Activated CD8-positive, alpha-beta memory T cell treated with anti-CD3 and anti-CD28 coated beads for 48 hours (primary cell): ENCODE measurements around the gene COG7.
"Not testable (repeated sequence)": the region's sequence is repeated elsewhere in the genome, so short reads cannot be mapped to it uniquely, and the experiment has no call there.

Experiments used
- DNase-seq, 3 experiments: peaks; one replicate each; pipeline ENCODE4 v3.0.0-alpha.2; 2020; ENCODE audit warnings: low read depth in 2 of 3, low spot score in 2 of 3

COG7 gene

DNA sequence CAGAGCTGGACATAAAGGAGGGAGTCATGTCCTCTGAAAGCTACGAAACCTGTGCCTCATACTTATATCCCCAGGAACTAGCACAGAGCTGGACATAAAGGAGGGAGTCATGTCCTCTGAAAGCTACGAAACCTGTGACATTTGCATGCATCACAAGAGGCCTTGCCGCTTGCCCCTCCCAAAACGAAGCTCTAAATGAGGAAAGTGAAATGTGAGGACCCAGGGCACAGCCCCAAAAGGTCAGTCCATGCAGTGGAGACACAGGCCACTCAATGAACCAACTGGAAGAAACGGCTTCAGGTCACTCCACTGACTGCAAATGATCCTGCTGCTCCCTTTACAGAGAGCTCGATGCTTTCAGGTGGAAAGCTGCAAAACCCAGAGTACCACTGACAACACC, 38.3 kb downstream of the COG7 start:
- DNase-seq: no peak

DNA sequence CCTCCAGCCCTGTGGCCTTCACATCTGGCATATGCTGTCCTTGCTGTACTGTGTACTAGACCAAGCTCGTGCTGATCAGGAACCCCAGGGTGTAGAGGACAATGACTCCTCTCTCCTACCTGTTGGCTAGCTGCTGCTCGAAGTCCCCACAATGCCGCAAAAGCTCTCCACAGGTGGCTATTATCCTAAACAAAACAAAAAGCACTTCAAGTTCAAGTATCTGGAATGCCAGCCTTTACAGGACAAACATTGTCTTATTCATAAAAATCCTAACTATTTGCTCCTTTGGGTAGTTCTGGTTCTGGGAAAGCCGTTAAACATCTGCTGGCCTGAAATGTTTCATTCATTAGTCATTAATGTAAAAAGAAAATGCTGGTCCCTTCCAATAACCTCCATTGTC, 42.8 kb downstream of the COG7 start:
- DNase-seq: no peak

DNA sequence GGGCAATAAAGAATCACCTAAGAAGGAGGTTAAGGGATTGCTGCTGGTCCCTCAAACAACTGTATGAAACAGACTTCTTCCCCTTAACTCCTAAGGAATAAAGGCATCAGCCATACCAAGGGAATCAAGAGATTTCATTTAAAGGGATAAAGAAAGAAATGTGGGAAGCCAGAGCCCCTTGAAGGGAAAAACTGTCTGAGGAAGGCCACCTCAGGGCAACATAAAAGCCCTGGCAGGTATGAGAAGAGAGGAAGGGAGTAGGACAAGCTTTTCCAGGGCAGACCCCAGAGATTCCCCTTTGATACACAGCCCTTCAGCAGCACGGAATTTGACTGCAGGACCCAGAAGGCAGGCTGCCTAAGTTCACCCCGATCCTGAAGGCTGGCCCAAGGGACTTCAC, 43.5 kb downstream of the COG7 start:
- no peak for DNase-seq

DNA sequence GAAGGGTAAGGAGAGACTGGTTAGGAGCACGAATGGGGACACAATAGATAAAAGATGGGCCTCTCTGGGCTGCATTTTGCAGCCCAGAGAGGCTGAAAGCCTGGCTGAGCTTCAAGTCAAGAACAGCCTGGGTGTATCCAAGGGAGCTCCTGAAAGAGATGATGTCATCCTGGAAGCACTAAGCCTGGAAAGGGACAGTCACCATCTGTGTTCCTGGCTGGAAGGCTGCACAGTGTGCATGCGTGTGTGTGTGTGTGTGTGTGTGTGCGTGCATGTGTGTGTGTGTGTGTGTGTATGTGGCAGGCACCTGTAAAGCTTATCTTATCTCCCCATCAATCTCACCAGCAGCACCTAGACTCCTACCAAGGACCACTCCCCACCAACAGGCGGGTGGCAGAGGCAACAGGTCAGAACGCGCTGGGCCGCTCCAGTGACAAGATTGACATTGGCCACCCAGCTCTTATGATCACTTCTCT, 44.1 kb downstream of the COG7 start:
- DNase-seq: no peak

DNA sequence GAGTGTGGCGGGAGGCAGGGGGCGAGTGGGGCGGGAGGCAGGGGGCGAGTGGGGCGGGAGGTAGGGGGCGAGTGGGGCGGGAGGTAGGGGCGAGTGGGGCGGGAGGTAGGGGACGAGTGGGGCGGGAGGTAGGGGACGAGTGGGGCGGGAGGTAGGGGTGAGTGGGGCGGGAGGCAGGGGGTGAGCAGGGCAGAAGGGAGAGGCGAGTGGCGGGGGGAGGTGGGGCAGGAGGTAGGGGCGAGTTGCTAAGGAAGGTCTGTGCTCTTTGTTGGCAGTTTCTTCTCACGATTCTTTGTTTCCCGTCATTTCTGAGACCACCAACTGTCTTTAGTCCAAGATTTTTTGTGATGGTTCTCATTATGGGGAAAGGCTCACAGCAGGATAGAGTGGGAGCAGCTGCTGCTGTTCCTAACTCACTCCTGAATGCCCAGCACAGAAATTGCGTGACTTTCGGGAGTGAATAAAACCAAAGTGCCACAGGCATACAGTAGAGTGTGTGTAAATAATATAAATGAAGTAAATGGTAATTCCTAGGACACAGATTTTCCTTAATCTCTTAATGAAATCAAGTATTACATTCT, 44.7 kb downstream of the COG7 start:
- DNase-seq: no peak

DNA sequence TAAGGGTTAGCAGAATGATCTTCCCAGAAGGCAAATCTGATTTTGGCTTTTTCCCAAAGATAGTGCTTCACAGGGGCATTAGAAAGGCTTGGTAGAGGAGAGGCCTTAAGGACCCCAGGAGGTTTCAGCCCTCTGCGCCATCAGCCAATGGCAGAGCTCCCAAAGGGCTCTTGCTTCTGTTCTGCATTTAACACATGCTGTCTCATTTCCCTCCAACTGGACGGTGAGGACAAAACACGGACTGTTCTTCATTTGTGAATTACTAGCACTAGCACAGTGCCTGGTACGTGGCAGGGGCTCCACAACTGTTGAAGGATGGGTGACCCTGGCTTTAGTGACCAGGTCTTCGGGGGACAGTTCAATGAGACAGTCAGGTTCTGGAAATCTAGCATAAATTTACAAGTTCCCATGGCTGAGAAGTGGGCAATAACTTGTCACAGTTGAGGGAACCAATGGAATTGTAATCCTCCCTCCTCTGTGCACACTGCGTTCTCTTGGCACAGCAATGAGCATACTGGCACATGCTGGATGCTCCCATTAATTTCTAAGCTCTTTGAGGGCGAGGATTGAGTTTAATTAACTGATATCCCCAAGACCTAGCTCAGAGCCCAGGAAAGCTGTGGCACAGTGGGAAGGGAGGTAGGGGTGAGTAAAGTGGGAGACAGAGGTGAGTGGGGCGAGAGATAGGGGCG, 45.4 kb downstream of the COG7 start:
- no peak for DNase-seq

DNA sequence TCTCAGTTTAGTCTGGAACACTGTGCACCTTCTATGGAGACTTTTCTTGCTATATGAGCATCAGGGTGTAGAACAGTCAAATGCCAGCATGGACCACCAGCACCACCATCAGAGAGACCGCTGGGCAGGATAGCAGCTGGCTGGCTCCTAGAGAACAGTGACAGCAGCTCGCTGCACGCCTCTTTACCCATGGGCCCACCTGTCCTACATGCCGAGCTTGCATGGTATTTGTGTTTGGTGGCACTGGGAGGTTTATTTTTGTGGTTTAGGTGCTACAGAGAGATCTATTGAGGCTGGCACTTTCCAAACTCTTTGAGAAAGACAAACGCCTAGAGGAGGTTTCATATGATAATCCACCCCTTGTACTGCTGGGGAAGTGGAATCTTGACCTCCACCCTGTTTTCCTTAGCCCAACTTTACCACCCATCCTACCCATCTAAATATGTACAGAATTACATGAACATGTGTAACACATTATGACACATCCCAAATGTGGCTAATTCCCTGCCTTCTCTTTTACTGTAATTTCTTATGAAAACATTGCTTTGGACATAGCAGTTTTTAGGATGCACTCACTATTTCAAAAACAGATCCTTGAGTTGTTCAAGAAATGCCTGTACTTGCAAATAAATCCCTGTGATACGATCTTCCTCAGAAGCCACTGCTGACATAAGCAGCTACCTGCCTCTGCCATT, 46.3 kb downstream of the COG7 start:
- no peak for DNase-seq

DNA sequence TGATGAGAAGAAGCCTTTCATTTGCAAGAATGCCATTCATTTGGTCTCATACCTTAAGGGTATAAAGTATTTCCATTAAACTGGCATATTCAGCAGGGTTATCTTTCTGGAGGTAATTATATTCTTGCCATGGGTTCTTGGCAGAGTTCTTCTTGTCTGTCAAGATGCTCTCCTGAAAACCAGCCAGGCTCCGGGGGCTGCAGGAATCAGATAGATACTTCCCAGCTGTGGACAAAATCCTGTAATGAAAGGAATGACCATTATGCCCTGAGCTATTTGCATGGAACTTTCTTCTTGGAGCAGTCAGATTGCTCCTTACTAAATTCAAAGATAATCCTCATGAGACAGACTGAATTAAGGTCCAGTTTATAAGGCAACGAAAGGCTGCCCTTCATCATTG, 47.0 kb downstream of the COG7 start:
- no peak for DNase-seq

DNA sequence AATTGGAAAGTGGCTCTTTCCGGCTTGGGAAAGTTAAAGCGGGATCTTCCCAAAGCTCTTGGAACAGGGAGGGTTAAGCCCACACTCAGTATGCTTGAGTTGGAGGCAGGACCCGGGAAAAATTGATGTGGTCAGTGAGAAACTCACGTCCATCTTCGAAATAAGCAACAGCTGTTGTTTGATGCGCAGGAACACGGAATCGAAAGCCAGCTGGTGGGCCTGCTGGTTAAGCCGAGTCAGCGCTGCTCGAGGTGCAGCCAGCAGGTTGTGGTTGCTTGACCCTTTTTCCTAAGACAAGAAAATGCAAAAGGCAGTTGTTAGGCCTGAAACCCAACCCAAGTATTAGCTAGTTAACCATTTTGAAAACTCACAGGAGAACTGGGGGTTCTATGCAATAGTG, 49.4 kb downstream of the COG7 start:
- DNase-seq: no peak

DNA sequence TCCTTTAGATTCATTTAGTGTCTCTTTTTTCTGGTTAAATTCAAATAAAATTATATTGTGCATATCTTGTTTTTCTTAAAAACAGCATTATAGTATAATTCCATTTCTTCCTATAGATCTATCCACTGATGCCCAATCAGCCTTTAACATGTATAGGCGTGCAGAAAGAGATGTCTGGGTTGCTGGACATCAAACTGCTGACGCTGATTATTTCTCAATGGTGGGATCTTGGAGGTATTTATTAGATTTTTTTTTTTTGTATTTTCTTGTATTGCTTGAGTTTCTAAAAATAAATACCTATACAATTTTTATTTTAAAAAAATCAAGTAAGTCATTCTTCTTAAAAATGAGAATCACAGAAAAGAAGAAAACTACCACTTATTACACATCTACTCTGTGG, 50.9 kb downstream of the COG7 start:
- DNase-seq: no peak

DNA sequence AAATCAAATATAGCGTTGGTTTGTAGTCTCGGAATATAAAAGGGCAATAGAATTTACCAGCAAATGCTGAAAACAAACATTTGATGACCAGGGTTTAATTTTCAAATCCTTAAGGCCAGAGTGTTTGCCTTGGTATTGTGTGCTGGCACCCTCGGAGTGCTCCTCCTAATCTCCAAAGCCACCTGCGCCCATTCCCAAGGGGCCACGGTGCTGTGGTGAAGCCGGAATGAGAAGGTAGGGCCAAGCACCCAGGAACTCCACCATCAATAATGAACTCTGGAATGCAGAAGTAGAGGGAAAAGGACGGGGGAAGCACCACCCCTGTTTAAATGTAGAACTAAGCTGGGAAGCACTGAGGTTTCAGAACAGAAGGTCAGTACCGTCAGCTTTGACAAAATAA, 51.9 kb downstream of the COG7 start:
- DNase-seq: no peak

DNA sequence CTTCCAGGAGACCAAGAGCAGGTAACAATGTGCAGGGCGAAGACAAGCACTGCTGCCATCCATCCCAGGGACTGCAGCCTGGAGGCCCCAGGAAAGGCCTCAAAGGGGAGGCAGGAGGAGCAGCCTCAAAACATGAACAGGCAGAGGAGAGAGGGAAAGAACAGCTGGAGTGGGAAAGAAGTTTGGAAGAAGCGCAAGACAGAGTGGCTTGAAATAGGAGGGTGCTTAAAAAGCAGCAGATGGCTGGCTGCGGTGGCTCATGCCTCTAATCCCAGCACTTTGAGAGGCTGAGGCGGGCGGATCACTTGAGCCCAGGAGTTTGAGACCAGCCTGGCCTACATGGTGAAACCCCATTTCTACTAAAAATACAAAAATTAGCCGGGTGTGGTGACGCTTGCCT, 52.5 kb downstream of the COG7 start:
- not testable (repeated sequence) for DNase-seq

DNA sequence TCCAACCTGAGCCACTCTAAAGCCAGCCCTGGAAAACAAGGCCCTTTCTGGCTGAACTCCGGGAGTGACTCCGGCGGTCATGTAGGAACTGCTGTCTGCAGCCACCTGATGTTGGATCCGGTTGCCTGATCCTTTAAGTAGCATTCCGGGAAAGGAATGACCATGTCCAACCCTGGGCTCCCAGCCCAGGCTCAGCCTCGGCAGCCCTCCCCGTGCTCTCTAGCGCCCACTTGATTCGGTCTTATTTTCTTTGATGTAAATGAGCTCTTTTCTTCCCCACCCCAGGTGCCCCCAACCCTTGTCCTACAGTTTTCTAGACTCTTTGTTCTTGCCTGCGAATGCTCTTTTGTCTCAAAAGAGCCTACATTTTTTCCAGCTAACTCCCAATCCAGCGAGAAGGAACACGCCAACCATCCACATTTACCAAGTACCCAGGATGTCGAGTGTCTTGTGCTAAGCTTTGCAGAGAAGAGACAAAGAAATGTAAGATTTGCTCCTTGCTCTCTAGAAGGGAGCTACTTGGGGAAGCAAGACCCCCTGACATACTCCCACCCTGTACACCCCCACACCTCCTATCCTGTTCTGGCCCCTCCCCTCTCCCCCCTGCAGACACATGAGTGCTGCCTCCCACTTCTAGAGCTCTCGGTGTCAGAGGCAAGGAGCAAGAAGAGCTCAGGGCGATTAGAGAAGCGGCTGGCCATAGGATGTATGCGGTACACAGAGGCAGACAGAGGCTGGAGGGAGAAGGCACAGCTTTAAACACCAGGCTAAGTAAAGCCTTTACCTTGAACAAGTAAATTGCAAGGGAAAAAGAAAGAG, 53.8 kb downstream of the COG7 start:
- DNase-seq: no peak

DNA sequence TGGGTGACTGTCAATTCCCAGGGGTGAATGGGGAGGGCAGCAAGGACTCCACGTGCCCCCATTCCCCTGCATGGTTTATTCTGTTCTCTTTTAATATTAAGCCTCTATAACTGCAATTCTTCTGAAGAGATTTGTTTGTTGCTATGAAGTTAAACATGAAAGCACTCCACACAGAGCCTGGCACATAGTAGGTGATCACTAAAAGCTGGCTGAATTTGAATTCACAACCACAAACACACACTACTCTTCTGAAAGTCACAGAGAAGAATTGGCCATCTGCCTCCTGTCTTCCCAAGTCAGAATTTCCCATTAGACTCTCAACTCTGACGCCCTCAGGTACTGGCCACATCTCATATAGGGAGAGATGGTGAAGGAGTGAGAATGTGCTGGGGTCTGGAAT, 55.5 kb downstream of the COG7 start:
- no peak for DNase-seq

DNA sequence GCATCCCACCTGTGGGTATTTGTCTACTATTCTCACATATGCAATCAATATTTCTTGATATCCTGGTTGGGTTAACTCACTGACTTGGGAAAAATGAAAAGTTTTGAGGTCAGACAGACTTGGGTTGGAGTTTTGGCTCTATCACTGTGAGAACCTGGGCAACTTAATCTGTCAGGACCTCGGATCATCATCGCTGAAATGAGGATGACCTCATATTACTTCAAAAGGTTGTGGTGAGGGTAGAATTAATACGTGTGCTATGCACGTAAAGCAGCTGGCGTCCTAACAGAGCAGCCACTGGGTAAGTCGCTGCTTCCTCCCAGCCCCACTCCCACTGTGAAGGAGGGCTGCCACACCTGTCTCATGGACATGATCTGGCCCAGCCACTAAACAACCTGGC, 57.3 kb downstream of the COG7 start:
- no peak for DNase-seq

DNA sequence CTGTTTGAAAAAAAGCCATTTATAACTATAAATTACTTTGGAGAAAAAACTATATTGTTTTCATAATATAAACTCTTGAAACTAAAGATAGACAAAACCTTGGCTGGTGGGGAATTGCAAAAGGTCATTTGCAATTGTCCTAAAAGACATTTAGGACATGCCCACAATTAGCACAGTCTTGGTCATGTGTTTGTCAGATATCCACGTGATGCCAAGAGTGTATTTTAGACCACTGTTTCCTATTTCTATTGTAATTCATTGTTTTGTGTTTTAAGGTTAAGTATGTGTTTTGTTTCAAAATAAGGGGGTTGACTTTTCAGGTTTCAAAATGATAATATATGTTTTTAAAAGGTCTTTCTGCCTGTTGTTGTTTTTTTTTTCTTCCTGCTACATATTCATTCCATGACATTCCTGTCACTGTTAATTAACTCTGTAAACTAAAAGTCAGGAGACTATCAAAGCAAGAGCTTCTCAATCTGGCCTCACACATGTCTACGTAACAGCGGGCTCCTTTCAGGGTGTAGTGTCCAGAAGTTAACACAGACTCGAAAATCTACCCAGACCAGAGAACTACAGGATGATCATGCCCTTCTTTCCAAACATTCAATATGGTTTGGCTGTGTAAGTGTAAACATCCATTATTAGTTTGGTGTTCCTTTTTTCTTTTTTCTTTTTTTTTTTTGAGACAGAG, 58.7 kb downstream of the COG7 start:
- DNase-seq: no peak

DNA sequence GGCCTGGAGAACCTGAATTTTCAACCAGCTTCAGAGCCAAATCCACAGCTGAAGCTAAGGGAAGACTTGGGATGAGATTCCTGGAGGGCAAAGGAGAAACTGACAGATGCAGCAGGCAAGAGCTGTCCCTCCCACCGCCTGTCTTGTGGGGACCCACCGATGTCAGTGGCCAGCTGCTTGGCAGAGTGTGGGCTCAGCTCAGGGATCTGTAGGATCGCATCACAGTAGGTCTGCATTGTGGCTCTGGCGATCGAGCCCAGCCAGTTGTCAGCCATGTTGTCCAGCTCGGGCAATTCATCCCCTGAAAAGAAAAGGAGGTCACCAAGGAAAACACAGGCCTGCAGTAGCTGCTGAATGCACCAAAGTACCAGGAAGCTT, 60.8 kb downstream of the COG7 start:
- no peak for DNase-seq

DNA sequence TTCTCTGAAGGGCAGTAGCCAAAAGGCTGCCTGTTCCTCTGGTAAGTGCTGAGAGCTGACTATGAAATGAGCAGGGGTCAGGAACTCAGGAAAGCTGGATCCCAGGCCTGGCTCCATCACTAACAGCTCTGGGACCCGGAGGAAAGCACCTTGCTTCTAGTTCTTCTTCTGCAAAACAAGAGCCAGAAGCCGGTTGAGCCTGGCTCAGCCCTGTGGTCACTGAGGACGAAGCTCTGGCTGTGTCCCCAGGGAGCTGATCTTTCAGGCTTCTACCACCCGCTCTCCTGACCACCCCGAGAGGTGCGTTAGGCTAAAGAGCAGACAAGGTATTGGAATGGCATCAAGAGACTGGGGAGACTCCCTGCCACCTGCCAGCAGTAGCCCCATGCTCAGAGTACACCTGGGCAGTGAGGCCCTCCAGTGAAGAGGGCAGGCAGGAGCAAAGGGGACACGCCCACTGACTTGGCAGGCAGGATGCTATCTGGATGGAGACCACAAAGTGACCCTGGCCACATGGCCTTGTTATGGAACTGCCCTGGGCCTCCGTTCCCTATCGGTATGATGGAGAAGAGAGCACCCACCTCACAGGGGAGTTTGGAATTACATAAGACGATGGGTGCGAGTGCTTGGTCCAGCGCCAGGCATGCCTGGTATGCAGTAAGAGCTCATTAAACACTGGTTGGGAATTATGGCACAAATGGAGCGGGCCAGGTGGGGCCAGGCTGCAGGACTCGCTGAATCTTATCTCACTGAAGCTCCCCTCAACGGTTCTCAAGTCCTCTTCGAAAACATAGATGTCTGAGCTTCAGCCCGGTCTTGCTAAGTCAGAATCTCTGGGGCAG, 61.4 kb downstream of the COG7 start:
- DNase-seq: no peak

DNA sequence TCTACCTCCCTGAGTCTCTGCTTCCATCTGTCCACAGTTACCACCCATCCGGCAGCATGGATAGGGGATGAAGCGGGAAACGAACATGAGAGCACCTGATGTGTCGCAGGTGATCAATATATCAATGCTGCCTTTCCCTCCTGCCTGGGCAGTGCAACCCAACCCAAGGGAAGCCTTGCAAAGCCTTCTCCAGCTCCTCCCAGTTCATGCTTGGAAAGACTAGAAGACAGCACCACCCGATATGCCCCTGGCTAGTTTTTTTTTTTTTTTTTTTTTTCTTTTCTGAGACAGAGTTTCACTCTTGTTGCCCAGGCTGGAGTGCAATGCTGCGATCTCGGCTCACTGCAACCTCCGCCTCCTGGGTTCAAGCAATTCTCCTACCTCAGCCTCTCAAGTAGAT, 63.1 kb downstream of the COG7 start:
- not testable (repeated sequence) for DNase-seq

DNA sequence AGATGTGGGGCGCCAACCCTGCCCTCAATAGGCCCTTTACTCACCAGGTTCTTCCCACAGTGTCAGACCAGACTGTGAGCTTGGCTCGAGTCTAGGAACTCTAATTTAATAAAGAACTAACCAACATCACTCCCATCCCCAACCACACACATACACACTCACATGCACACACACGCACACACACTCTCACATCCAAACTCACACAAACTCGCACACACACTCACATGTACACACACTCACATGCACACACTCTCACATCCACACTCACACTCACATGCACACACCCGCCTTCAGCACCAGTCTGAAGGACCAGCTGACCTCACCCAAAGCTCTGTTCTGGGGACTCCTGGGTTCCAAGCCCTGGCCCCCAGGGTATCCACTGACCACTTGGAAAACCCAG, 63.8 kb downstream of the COG7 start:
- no peak for DNase-seq
